HUES64 (cell line): ENCODE results near the gene TMEM132C.

ENCODE experiments used
- H3K27ac ChIP-seq: 2 replicates; pipeline ENCODE4 v1.7.0; 2013; ENCODE audit warnings: low read depth, low read length, inconsistent platforms
- H3K27me3 ChIP-seq: 2 replicates; pipeline ENCODE4 v1.6.1; 2013; ENCODE audit warnings: mild to moderate bottlenecking, low read length; ENCODE audit not compliant: insufficient read depth
- H3K36me3 ChIP-seq: 2 replicates; pipeline ENCODE4 v1.6.1; 2013; ENCODE audit warnings: mild to moderate bottlenecking, low read length; ENCODE audit not compliant: insufficient read depth
- H3K4me1 ChIP-seq: 2 replicates; pipeline ENCODE4 v1.6.1; 2013; ENCODE audit warnings: mild to moderate bottlenecking, low read length, moderate library complexity; ENCODE audit not compliant: insufficient read depth
- H3K4me3 ChIP-seq: 2 replicates; pipeline ENCODE4 v1.5.1; 2013; ENCODE audit warnings: mild to moderate bottlenecking, low read length, moderate library complexity
- H3K9ac ChIP-seq: 2 replicates; pipeline ENCODE4 v1.6.1; 2013; ENCODE audit warnings: mild to moderate bottlenecking, low read depth, low read length
- H3K9me3 ChIP-seq: 2 replicates; pipeline ENCODE4 v1.6.1; 2013; ENCODE audit warnings: low read depth, low read length; ENCODE audit not compliant: insufficient read depth
- WGBS: fragments of 150-250, 120-280 bp; methylation state at CpG from one replicate; pipeline ENCODE4 v1.1.7; 2013; ENCODE audit warnings: missing lambda C conversion rate; 5-methylcytosine and 5-hydroxymethylcytosine counted together

Gene TMEM132C

DNA sequence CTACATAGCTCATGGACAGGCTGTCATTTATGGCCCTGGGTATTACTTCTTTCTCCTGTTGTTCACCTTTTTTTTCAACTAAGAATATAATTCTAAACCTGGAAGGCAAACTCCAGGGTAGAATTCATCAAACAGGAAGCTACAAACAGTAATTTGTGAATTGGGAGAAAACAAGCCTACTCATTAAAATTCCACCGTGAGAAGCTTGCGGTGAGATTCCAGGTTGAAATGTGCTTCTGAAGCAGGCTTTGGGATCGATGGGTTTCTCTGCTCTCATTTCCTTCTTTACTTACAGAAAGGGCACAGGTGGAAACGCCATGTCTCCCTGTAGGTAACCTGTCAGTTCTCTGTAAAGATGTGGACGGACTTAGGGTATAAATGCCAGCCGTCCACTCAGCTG, 257.5 kb downstream of the TMEM132C start:
- Histone ChIP-seq H3K9ac (no peak overlapping the region), H3K9me3 (peaks cover 9% of the 10 kb centered on the region; the same call in 1 of the 2 replicates), H3K4me3 (no peak overlapping the region), H3K4me1 (no peaks in the 10 kb centered on the region), H3K36me3 (no peaks in the 10 kb centered on the region), H3K27ac (no peak overlapping the region), H3K27me3 (no peaks in the 10 kb centered on the region)
- 94% methylated on average over 6 of the region's 6 CpGs for WGBS

DNA sequence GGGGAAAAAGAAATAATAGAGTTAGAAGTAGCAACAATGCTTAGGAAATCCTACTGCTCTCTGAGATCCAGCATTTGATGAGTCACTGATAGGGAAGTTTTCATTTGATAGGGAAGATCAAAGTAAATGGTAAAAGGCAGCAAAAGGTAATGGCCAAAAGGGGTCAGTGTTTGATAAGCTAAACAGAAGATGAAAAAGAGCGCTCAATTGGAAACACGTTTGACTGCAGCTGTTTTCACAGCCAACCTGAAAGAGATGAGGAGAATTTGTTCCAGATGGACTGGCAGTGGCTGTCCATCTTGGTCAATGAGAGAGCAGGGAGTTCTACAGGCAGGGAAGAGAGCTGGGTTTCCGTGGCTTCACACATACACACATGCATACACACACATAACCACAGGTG, 264.2 kb downstream of the TMEM132C start:
- H3K27ac ChIP-seq, result no peak overlapping the region

DNA sequence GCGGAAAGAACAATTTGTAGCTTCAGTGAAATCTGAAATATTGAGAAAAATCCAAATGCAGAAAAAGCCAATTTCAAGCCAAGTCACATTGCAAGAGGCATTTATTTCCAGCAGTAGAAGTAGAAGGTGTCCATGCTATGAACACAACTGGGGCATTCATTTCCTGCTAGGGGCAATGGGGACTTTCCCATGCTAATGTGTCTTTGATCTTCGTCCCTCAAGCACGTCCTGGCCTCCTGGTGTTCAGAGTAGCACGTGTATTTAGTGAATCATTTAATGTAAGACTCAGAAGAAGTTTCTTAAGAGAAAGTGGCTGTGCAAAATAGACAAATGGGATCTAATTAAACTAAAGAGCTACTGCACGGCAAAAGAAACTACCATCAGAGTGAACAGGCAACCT, 267.9 kb downstream of the TMEM132C start:
- 63% methylated on average over 4 of the region's 5 CpGs for WGBS
- Histone ChIP-seq H3K27ac (no peak overlapping the region), H3K9ac (no peak overlapping the region), H3K9me3 (0 out of 2 replicates have a peak, but pooled peaks cover 3% of the 10 kb centered on the region), H3K27me3 (no peaks in the 10 kb centered on the region), H3K4me1 (no peaks in the 10 kb centered on the region), H3K36me3 (no peaks in the 10 kb centered on the region), H3K4me3 (no peak overlapping the region)

More for the DNA sequence above, 264.2 kb downstream of the TMEM132C start:
- Histone ChIP-seq H3K4me3 (no peak overlapping the region), H3K27me3 (no peaks in the 10 kb centered on the region), H3K9me3 (no peaks in the 10 kb centered on the region), H3K36me3 (no peaks in the 10 kb centered on the region), H3K9ac (no peak overlapping the region), H3K4me1 (no peaks in the 10 kb centered on the region)
- WGBS, result 62% methylated on average over 3 of the region's 3 CpGs

DNA sequence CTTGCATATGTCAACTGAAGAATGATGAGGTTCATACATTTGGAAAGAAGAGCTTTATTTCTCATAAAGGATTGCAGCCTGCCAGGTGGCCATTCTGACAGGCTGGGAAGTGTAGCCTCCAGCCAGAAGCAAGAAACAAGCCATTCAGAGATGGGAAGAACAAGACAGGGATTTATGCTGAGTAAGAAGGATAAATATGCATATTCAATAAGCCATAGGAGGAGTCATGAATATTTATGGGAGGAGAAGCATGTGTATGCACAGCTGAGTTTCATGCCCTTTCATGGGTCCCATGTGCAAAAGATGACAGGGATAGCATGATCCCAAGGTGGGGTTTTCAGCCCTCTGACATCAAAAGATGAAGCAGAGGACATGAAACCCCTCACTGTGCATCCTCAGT, 269.8 kb downstream of the TMEM132C start:
- Histone ChIP-seq H3K4me1 (no peaks in the 10 kb centered on the region), H3K4me3 (no peak overlapping the region), H3K27ac (no peak overlapping the region), H3K9ac (no peak overlapping the region), H3K27me3 (no peaks in the 10 kb centered on the region), H3K9me3 (0 out of 2 replicates have a peak, but pooled peaks cover 3% of the 10 kb centered on the region), H3K36me3 (no peaks in the 10 kb centered on the region)

DNA sequence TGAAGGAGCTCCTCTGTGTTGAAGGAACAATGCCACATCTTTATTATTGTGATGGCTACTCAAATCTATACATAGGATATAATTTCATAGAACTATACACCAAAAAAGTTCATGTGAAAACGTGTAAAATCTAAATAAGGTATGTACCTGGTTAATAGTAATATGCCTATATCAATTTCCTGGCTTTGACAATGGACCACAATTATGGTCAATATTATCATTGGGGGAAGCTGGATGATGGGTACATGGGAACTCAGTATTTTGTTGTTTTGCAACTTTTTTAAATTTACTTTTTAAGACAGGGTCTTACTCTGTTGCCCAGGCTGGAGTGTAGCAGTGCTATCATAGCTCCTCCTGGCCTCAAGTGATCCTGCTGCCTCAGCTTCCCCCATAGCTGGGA, 270.7 kb downstream of the TMEM132C start:
- WGBS, result no CpG with 5 or more reads among the region's 1 CpG
- Histone ChIP-seq H3K9ac (no peak overlapping the region), H3K27me3 (no peaks in the 10 kb centered on the region), H3K4me3 (no peak overlapping the region), H3K4me1 (no peaks in the 10 kb centered on the region), H3K36me3 (no peaks in the 10 kb centered on the region), H3K9me3 (0 out of 2 replicates have a peak, but pooled peaks cover 3% of the 10 kb centered on the region), H3K27ac (no peak overlapping the region)

- H3K27ac ChIP-seq, result no peak overlapping the region
- 91% methylated on average over 6 of the region's 7 CpGs for WGBS
Measured at GRCh38 chr12:128542844-128543243, 275.9 kb downstream of the TMEM132C start.

GRCh38 chr12:128543460-128543859, 276.5 kb downstream of the TMEM132C start:
- Histone ChIP-seq H3K27me3 (no peaks in the 10 kb centered on the region), H3K9me3 (no peaks in the 10 kb centered on the region), H3K27ac (no peak overlapping the region), H3K9ac (no peak overlapping the region), H3K36me3 (no peaks in the 10 kb centered on the region), H3K4me1 (no peaks in the 10 kb centered on the region), H3K4me3 (no peak overlapping the region)
- 75% methylated on average over 6 of the region's 6 CpGs for WGBS

More at GRCh38 chr12:128542844-128543243, 275.9 kb downstream of the TMEM132C start:
- Histone ChIP-seq H3K36me3 (no peaks in the 10 kb centered on the region), H3K9ac (no peak overlapping the region), H3K4me1 (no peaks in the 10 kb centered on the region), H3K27me3 (no peaks in the 10 kb centered on the region), H3K9me3 (no peaks in the 10 kb centered on the region), H3K4me3 (no peak overlapping the region)

- no peak overlapping the region for H3K4me3 ChIP-seq
- H3K9me3 ChIP-seq, result no peaks in the 10 kb centered on the region
- H3K9ac ChIP-seq, result no peak overlapping the region
- H3K27me3 ChIP-seq, result peaks cover 2% of the 10 kb centered on the region; the same call in 1 of the 2 replicates
- WGBS, result 89% methylated on average over 25 of the region's 25 CpGs
- H3K27ac ChIP-seq, result no peak overlapping the region
- no peaks in the 10 kb centered on the region for H3K36me3 ChIP-seq
- no peaks in the 10 kb centered on the region for H3K4me1 ChIP-seq
Measured at GRCh38 chr12:128543971-128544370, 277.0 kb downstream of the TMEM132C start.

- Histone ChIP-seq H3K9ac (no peak overlapping the region), H3K4me3 (no peak overlapping the region), H3K4me1 (peaks cover 10% of the 10 kb centered on the region; the same call in 1 of the 2 replicates), H3K9me3 (no peaks in the 10 kb centered on the region), H3K27ac (no peak overlapping the region), H3K27me3 (peaks cover 16% of the 10 kb centered on the region; the same call in 1 of the 2 replicates), H3K36me3 (no peaks in the 10 kb centered on the region)
- WGBS, result 92% methylated on average over 3 of the region's 3 CpGs
Measured at GRCh38 chr12:128548949-128549348, 282.0 kb downstream of the TMEM132C start.

- 90% methylated on average over 13 of the region's 13 CpGs for WGBS
- Histone ChIP-seq H3K4me1 (peaks cover 10% of the 10 kb centered on the region; the same call in 1 of the 2 replicates), H3K27me3 (peaks cover 16% of the 10 kb centered on the region; the same call in 1 of the 2 replicates), H3K27ac (no peak overlapping the region), H3K36me3 (no peaks in the 10 kb centered on the region), H3K4me3 (no peak overlapping the region), H3K9me3 (no peaks in the 10 kb centered on the region), H3K9ac (no peak overlapping the region)
Measured at GRCh38 chr12:128549601-128550218, 282.7 kb downstream of the TMEM132C start.

GRCh38 chr12:128551266-128551665, 284.3 kb downstream of the TMEM132C start:
- 65% methylated on average over 9 of the region's 9 CpGs for WGBS
- H3K27ac ChIP-seq, result no peak overlapping the region
- no peaks in the 10 kb centered on the region for H3K36me3 ChIP-seq
- H3K9me3 ChIP-seq, result no peaks in the 10 kb centered on the region
- H3K4me1 ChIP-seq, result peaks cover 10% of the 10 kb centered on the region; the same call in 1 of the 2 replicates
- no peak overlapping the region for H3K9ac ChIP-seq
- H3K4me3 ChIP-seq, result no peak overlapping the region
- H3K27me3 ChIP-seq, result peaks cover 16% of the 10 kb centered on the region; the same call in 1 of the 2 replicates
